Measurements from ENCODE around the gene ENO1.

Gene ENO1

DNA sequence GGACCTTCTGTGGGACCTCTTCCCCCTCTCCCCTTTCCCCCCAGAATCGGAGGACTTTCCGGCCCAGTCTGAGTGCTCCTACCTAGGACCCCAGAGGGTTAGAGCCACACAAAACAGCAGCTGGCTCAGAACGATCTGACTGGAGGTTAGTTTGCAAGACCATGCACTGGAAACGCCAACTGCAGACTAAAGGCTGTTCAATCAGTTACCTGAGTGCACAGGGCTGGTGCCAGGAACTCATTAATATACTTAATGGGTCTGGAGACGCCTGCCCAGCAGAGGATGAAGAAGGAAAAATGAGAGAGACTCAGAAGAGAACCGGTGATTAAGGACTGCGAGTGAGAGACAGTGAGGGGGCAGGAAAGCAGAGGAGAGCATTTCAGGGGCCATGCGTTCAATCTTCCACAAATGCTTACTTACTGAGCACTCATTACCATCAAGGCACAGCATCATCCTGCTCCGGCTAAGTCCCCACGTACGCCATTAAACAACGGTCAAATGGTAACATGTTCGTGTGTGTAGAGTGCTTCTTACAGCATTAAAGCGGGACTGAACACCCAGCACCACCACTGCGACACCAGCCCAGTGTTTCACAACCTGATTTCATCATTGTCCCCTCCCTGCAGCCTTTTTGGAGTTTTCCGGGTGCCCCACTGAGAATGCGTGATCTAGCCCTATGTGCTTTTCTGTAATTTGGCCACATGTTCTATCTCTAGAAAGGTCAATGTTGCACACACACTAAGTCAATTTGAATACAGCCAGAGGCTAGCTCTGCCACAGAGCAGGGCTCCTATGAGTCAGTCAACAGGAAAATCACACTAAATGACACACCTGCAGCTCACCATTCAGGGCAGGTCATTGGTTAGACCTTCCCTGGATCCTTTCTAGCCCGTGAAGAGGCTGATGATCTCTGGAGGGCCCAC is 7.6 kb downstream of the ENO1 start:
- no peak for DNase-seq (ENCODE audit: low read depth)

DNA sequence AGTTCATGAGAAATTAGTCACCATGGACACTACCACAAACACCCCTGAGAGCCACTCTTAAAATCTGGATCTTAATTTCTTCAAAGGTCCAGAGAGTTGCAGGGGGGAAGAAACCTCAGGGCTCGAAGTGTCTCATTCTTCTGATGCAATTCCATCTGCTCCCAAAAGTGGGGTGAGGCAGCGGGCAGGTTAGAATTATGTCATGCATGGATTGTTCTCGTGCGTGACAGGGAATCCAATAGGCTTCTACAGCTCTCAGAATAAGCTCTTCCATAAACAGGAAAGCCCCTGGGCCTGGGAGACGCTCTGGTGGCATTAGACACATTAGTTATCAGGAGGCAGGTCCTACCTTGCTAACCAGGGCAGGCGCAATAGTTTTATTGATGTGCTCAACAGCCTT is 8.4 kb downstream of the ENO1 start:
- no peak for DNase-seq (ENCODE audit: low read depth)

DNA sequence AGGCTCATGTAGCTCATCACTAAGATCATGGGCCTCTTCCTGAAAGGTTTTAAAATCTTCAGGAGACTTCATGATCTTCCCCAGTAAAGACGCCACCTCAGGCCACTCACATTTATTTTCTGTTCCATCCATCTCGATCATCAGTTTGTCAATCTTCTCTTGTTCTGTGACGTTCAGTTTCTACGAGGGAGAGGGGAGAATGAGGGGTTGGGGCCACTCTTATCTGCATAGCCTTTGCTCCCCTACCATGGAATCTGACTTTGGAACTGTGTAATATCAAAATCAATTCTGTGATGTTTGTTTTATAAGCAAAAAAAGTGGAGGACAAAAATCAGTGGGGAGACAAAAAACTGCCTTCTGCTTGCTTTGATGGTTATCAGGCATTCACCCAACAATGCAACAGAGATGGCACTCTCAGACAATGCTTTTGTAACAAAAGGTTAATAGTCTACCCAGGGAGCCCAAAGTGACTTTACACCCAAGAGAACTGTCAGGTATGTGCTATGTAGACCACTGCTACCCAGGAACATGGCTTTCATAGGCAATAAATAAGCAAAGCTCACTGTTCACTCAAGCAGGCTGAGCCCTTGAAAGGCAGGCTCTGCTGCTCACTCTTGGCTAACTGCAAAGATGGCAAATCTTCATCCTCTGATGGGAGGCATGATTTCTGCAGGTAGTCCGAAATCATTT is 10.5 kb downstream of the ENO1 start:
- no peak for DNase-seq (ENCODE audit: low read depth)

DNA sequence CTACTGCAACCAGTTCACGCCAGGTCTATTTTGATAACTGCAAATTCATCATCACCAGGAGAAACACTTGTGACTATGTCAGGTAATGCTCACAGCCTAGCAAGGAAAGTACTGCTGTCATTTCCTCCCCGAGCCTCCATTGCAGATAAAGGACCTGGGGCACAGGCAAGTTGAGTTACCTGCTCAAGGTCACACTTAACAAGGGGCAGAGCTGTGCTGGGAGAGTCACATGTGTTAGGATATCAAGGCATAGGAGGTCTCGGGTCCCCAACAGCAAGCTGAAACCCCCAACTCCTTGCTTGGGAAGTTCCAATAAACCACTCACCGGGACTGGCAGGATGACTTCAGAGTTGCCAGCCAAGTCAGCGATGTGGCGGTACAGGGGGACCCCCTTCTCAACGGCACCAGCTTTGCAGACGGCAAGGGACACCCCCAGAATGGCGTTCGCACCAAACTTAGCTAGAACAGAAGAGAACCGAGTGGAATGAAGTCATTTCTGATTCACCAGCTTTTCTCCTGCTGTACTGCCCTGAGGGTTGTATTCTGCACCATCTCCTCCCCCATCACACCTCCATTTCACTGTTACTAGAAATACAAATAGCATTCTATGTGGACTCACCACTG is 11.6 kb downstream of the ENO1 start:
- no peak for DNase-seq (ENCODE audit: low read depth)

DNA sequence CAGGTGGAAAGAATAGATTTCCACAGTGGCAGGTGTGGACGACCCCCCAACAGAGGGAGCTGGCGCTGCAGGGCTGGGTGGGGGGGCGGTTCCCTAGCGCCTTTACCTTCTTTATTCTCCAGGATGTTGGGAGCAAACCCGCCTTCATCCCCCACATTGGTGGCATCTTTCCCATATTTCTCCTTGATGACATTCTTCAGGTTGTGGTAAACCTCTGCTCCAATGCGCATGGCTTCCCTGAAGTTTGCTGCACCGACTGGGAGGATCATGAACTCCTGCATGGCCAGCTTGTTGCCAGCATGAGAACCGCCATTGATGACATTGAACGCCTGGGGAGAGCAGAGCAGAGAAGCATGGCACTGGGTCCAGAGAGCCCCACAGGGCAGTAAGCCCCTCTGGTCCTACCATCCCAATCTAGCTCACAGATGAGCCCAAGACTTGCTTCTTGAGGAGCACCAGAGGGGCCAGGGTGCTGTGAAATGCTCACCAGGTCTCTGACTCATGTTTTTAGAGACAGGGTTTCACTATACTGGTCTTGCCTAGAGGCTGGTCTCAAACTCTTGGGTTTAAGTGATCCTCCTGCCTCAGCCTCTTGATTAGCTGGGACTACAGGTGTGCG is 12.2 kb downstream of the ENO1 start:
- no peak for DNase-seq (ENCODE audit: low read depth)

DNA sequence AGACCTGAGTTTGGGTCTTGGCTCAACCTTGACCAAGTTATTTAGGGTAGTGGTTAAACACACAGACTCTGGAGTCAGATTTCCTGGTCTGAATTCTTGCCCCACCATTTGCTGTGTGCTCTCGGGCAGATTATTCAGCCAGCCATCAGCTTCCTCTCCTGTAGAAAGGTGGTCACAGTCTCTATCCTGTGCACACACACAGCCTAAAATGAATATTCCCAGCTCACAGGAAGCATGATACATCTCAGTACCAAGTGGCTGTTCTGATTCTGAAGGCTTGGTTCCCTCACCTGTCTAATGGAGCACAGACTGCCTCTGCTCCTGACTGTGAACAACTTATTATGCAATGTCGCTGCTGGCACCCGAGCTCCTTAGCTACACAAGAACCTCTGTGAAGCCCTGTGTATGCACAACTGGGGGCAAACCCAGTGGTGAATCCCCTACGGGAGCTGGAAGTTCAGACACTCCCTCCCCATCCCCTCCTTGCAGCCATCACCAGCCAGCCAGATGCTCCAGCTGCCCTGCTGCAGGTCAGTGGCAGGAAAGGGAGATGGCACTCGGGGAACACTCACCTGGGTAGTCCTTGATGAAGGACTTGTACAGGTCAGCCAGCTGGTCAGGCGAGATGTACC is 13.7 kb downstream of the ENO1 start:
- no peak for DNase-seq (ENCODE audit: low read depth)

DNA sequence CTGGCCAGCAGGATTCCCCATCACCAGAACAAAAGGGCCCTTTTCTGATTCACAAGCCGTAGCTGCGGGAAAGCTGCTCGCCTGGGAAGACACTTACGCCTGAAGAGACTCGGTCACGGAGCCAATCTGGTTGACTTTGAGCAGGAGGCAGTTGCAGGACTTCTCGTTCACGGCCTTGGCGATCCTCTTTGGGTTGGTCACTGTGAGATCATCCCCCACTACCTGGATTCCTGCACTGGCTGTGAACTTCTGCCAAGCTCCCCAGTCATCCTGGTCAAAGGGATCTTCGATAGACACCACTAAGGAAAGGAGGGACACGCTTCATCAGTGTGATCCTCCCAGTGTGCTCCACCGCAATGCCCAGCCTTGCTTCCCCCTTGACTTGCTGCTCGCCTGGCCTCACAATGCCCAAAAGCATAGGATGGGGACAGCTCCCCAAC is 14.7 kb downstream of the ENO1 start:
- no peak for DNase-seq (ENCODE audit: low read depth)

DNA sequence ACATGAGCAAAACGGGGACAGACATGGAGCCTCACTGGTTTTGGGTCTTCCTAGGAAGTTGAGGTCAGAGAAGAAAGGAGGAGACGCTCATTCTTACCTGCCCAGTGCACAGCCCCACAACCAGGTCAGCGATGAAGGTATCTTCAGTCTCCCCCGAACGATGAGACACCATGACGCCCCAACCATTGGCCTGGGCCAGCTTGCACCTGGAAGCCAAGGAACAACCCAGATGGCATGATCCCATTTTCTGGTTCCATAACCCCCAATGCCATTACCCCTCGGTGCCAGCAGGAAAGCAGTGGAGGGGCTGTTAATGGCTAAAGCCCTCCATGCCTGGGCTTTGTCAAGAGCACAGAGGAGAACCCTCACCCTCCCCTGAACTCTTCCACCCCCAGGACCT is 15.3 kb downstream of the ENO1 start:
- no peak for DNase-seq (ENCODE audit: low read depth)

DNA sequence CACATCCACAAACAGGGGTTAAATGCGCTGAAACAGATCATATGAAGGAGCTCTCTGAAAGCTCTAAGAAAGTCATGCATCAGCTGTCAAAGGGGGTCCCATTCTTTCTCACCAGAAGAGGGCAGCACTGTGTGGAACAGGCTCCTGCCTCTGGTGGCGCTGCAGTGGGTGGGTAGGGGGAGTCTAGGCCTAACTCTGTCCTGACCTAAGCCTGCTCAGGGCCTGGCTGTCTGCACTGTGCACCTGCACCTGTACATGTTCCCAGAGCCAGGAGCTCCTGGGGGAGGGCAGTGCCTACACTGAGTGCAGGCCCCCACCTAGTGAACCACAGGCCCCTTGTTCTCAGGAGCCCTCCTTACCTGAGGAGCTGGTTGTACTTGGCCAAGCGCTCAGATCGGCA is 16.0 kb downstream of the ENO1 start:
- DNase-seq (ENCODE audit: low read depth), result peak; percentile 22

DNA sequence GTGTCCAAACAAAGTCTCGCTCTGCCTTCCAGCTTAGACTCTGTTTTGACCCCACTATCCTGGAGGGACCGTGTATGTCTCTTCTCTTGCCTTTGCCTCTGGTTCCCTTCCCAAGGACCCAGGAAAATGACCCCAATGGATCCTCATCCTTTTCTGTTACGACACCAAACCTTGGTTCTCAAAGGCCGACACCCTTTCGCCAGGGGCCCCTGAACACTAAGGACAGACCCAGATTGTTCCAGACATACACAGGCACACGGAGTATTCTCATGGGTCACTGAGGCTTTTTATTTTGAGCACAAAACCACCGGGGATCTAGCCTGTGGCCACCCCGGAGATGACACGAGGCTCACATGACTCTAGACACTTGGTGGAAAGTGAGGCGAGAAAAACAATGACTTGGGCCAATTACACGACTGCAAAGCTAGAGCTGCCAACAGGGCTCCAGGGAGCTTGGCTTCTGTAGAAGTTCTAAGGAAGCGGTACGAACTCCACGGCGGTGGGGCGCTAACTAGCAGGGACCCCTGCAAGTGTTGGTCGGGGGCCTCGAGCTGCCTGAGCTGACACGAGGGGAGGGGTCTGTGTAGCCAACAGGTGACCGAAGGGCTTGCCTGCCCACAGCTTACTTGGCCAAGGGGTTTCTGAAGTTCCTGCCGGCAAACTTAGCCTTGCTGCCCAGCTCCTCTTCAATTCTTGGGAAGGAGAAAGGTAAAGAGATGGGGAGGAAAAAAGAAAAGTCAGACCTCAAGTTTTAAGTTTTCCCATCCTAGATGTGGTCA is 17.6 kb downstream of the ENO1 start:
- no peak for DNase-seq (ENCODE audit: low read depth)

DNA sequence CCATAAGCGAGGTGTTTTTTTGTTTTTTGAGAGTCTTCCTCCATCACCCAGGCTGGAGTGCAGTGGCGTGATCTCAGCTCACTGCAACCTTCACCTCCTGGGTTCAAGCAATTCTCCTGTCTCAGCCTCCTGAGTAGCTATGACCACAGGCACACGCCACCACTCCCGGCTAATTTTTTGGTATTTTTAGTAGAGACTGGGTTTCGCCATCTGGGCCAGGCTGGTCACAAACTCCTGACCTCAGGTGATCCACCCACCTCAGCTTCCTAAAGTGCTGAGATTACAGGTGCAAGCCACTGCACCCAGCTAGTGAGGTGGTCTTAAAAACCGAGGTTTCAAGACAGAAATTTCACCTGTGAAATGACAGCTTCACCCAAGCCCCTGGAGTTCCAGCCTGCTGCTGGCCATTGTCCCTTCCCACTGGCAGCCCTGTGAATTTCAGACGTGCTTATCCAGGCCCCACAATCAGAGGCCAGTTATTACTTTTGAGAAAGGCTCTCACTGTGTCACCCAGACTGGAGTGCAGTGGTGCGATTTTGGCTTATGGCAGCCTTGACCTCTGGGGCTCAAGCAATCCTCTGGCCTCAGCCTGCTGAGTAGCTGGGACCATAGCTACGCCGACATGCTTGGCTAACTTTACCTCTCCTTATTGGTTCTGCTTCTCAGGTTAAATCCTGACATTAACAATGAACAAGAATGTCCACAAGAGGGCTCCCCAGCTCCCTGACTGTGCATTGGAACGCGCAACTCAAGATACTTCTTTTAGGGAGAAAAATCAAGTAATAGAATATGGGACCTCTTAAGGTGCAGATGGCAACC is 19.4 kb downstream of the ENO1 start:
- DNase-seq (ENCODE audit: low read depth), result peak; percentile 43

DNA sequence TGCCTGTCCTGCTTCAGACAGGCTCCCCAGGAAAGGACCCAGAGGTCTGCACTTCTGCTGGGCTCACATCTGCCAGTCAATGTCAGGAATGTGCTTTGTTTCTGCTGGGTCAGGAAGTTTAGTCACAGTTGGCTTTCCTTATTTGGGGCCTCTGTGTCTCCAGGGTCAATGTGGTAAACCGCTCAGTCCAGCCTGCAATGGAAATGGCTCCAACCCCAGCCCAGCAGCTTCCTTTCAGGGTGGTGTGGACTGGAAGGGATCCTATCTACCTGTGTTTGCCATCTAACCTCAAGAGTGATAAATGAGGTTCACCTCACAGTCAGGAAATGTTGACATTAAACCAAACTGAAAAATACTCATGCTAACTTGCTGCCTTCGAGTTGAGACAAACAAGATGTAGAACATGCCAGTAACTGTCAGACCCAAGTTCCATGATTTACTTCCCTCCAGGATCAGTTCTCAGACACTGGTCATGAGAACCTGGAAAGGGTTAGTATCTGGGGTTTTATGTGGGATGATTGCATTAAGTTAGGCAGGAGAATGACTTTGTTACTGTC is 20.3 kb downstream of the ENO1 start:
- DNase-seq (ENCODE audit: low read depth), result no peak

DNA sequence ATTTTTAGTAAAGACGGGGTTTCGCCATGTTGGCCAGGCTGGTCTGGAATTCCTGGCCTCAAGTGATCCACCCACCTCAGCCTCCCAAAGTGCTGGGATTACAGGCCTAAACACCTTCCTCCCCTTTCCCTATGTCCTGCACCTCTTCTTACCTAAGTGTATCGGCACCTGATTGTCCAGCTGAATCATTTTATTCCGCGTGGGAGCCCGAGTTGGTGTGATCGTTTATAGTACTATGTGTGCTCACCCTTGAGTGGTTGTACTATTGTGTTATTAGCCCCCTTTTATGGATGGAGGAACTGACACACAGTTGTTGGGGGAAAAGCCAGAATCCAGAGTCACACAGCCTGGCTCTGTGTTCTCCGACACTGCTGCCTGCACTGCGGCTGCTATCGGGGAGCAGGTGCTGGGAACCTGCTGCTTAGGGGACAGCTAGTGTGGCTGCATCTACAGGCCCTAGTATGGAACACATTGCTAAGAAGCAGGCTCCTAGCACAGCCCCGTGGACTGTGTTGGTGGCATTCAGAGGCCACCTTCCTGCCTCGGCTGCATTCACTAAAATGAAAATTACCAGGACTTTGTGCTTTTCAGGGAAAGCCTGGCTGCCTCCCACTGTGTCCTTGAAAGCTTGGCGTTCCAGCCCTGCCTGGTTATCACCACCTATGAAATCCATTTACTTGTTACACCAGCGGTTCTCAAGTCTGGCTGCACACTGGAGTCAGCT is 21.6 kb downstream of the ENO1 start:
- DNase-seq (ENCODE audit: low read depth), result no peak

DNA sequence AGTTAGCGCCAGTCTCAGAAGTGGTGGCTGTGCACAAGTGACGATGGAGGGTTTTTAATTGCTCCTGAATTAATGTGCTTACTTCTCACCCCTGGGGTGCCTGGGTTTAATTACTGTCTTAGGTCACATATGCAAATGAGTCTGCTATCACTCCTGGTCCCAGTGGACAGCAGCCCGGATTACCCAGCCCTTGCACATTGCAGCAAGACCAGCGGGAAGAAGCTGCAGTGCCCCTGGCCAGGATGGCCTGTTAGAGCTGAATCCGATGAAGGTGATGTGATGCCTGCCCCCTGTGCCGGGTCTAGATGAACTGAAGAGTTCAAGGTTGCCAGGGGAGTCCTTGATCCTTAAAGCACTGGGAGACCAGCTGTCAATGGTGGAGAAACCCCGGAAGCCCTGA is 24.2 kb downstream of the ENO1 start:
- DNase-seq (ENCODE audit: low read depth), result no peak

DNA sequence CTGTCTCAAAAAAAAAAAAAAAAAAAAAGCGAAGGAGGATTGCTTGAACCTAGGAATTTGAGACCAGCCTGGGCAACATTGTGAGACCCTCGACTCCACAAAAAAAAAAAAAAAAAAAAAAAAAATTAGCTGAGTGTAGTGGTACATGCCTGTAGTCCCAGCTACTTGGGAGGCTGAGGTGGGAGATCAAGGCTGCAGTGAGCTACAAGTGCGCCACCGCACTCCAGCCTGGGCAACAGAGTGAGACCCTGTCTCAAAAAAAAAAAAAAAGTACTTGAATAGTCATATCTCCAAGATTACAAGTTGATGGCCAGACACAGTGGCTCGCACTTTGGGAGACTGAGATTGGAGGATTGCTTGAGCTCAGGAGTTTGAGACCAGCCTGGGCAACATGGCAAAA is 27.4 kb downstream of the ENO1 start:
- no peak for DNase-seq (ENCODE audit: low read depth)

DNA sequence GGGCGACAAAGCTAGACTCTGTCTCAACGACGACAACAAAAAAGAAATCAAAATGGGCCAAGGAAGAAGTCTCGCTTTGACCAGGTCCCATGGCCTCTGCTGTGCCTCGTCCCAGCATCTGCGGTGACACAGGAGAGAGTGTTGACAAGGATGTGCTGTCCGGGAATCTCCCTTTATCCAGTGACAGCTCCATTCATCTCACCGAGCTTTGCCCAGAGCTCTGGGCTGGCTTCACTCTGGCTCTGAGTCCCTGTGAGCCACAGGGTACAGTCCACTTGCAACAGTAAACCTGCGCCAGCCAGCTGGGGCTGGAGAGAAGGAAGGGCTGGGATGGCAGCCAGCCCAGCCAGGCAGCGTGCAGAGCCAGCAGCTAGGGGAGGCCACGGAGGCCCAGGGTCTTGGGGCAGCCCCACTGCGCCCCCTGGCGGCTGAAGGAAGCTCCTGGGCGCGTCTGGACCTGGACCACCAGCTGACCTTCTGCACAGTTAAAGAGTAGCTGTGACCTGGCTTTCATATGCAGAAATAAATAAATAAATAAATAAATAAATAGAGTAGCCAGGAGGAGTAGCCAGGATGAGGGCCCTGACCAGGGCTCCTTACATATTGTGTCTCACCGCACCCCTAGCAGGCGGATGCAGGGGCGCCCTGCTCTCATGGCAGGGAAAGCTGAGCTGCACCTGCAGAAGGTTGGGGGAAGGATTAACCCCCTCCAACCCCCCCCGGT is 29.7 kb downstream of the ENO1 start:
- DNase-seq (ENCODE audit: low read depth), result peak; percentile 58

DNA sequence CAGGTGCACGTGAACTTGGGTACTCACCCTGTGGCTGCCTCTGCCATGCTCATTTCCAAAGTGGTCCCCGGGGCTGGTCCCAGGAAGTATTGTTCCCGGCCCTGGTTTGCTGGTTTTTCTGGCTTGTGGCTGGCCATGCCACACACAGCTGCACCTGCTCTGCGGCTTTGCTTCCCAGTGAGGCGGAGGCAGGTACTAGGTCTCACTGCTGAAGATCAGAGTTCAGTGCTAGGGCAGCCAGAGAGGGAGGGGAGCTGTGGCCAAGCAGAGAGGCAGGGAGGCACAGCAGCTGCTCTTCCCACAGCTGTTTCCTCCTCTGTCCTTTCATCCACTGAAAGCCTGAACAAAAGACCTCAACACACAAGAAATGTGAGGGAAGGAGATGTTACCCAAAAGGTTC is 30.5 kb downstream of the ENO1 start:
- DNase-seq (ENCODE audit: low read depth), result no peak

DNA sequence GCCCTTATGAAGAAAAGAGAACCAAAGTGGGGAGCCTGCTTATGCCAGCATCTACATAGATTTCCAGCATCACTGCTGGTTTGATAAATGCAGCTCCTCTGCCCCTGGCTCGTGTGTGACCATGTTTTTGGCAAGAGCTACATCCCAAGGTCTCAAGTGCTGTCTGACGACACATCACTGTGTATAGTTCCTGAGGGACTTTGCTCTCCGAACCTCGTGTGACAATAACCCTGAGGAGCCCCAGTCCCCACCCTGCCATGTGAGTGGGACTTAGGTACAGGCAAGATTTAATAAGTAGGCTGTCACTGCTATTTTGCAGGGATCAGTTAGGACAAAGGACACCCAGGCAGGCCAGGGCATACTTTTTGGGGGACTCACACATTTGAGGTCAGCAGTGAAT is 32.2 kb downstream of the ENO1 start:
- no peak for DNase-seq (ENCODE audit: low read depth)
